Natural killer cell (primary cell): ENCODE data around the gene SCD5. TPM values are rescaled to one million over a fixed set of nuclear protein-coding genes. Genes with fewer than 3 reads are reported as not detected.

ENCODE experiments used
- ATAC-seq, 3 donors: fragments of 150-1000 bp in 2 of 3; fragments of 200-7000 bp in 1 of 3; cut with Tn5 transposase; 1 replicate in 1 of 3; 2 replicates in 2 of 3; pipeline ENCODE4 v1.10.0; 2021; ENCODE audit warnings: mild to moderate bottlenecking in 2 of 3, moderate library complexity in 2 of 3
- DNase-seq, 2 donors: peaks; one replicate each; pipeline versions ENCODE4 v3.0.0 to v3.0.0-alpha.2; 2013 to 2021; ENCODE audit warnings: mixed read lengths in 1 of 2
- H3K27ac ChIP-seq: one replicate; pipeline ENCODE4 v1.5.1; 2013; ENCODE audit warnings: mild to moderate bottlenecking, low read length
- H3K27me3 ChIP-seq: one replicate; pipeline ENCODE4 v1.6.1; 2013; ENCODE audit warnings: low read length; ENCODE audit not compliant: control insufficient read depth, insufficient read depth
- H3K36me3 ChIP-seq: one replicate; pipeline ENCODE4 v1.6.1; 2013; ENCODE audit warnings: low read length; ENCODE audit not compliant: control insufficient read depth, insufficient read depth
- H3K4me1 ChIP-seq: one replicate; pipeline ENCODE4 v1.6.1; 2013; ENCODE audit warnings: low read length; ENCODE audit not compliant: control insufficient read depth, insufficient read depth
- H3K4me3 ChIP-seq: one replicate; pipeline ENCODE4 v1.5.1; 2013; ENCODE audit warnings: low read length
- H3K9me3 ChIP-seq: one replicate; pipeline ENCODE4 v1.6.1; 2013; ENCODE audit warnings: low read length; ENCODE audit not compliant: control insufficient read depth, insufficient read depth
- H3K27ac Mint-ChIP-seq, 2 donors: one replicate each; pipeline ENCODE4 v1.8.0; 2022; ENCODE audit warnings: mild to moderate bottlenecking in 2 of 2, mixed read lengths in 2 of 2, moderate library complexity in 1 of 2
- H3K27me3 Mint-ChIP-seq, 2 donors: one replicate each; pipeline ENCODE4 v1.8.0; 2022; ENCODE audit warnings: low read depth in 2 of 2, mixed read lengths in 2 of 2
- H3K36me3 Mint-ChIP-seq: one replicate; pipeline ENCODE4 v1.8.0; 2022; ENCODE audit warnings: mixed read lengths
- H3K4me1 Mint-ChIP-seq, 2 donors: one replicate each; pipeline ENCODE4 v1.8.0; 2022; ENCODE audit warnings: mixed read lengths in 2 of 2
- H3K4me3 Mint-ChIP-seq: one replicate; pipeline ENCODE4 v1.8.0; 2022; ENCODE audit warnings: mild to moderate bottlenecking, moderate library complexity, mixed read lengths
- H3K9me3 Mint-ChIP-seq, 2 donors: one replicate each; pipeline ENCODE4 v1.8.0; 2022; ENCODE audit warnings: mixed read lengths in 2 of 2
- WGBS: methylation state at CpG from one replicate; pipeline ENCODE4 v1.1.7; 2013; ENCODE audit warnings: missing lambda C conversion rate; ENCODE audit not compliant: insufficient coverage; 5-methylcytosine and 5-hydroxymethylcytosine counted together
- intact Hi-C: fragments of 100-400 bp; cut with micrococcal nuclease; formaldehyde crosslinking; loops from one replicate; pipeline ENCODE4 v1.14.2; 2022
- total RNA-seq, 4 donors: library from RNA; stranded (reverse); fragments of 120-200 nt in 1 of 4; gene quantifications; one replicate each; pipeline versions ENCODE4 v1.2.3 to v1.2.4, GENCODE V29; 2013 to 2022
- TF ChIP-seq, protein P1 (sequence below): fragments of 200-600 bp; IDR thresholded peaks from one replicate; pipeline ENCODE4 v1.8.0; 2022; ENCODE audit warnings: antibody characterized with exemption

The SCD5 gene
- total RNA-seq, 3 donors from 2014 or later (not counting 1 experiment from before 2014, with no cell fraction given), result 8.9 to 11.6 (median 9.0) TPM

DNA sequence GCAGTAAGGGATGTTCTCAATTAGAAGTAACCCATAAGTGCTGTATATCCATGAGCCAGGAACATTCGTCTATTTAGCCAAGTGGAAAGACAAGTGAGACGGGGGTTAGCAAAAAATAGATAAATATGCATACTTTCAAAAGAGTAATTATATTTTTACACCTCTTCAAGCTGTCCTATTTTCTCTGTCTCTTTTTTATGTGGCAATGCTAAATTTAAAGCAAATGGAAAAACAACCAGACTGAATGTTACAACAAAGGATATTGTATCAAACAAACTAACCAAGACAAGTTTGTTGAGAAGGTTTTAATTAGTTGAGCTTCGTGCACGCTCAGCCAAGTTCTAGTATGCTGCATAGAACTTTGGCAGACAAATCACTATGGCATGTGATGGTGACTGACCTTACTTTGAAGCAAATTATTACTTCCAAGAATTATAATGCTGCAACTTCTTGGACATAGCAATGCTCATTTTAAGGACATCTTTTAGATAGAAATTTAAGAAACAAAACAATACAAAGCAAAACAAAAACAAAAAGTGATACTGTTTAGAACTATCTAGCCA, 175.4 kb downstream of the SCD5 start:
- DNase-seq, result no peak
- Histone ChIP-seq H3K27ac (no peak overlapping the region), H3K9me3 (no peaks in the 10 kb centered on the region), H3K4me3 (no peak overlapping the region), H3K4me1 (no peaks in the 10 kb centered on the region), H3K36me3 (no peaks in the 10 kb centered on the region), H3K27me3 (no peaks in the 10 kb centered on the region)
- TF ChIP-seq, protein P1, sequence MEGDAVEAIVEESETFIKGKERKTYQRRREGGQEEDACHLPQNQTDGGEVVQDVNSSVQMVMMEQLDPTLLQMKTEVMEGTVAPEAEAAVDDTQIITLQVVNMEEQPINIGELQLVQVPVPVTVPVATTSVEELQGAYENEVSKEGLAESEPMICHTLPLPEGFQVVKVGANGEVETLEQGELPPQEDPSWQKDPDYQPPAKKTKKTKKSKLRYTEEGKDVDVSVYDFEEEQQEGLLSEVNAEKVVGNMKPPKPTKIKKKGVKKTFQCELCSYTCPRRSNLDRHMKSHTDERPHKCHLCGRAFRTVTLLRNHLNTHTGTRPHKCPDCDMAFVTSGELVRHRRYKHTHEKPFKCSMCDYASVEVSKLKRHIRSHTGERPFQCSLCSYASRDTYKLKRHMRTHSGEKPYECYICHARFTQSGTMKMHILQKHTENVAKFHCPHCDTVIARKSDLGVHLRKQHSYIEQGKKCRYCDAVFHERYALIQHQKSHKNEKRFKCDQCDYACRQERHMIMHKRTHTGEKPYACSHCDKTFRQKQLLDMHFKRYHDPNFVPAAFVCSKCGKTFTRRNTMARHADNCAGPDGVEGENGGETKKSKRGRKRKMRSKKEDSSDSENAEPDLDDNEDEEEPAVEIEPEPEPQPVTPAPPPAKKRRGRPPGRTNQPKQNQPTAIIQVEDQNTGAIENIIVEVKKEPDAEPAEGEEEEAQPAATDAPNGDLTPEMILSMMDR, result no peak
- no peaks in the 10 kb centered on the region for H3K27me3 Mint-ChIP-seq
- H3K9me3 Mint-ChIP-seq, result no peaks in the 10 kb centered on the region
- H3K36me3 Mint-ChIP-seq, result no peaks in the 10 kb centered on the region
- no peak for ATAC-seq
- H3K4me1 Mint-ChIP-seq, result no peaks in the 10 kb centered on the region
- no peak overlapping the region for H3K4me3 Mint-ChIP-seq
- H3K27ac Mint-ChIP-seq, result no peak overlapping the region
- WGBS, result 66% methylated on average over 2 of the region's 4 CpGs
- intact Hi-C loops, result no loop called here

DNA sequence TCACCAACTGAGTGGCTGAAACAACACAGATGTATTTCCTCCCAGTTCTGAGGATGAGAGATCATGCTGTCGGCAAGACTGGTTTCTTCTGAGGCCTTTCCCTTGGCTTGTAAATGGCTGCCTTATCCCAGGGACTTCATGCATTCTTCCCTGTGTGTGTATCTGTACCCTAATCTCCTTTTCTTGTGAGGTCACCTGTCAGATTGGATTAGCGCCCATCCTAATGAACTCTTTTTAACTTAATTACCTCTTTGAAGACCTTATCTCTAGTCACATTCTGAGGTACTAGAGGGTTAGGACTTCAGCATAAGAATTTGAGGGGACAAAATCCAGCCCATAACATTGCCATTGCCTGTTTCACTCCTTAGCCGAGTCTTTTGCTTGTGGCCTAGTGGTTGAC, 177.3 kb downstream of the SCD5 start:
- Mint-ChIP-seq H3K4me1 (no peaks in the 10 kb centered on the region), H3K27me3 (no peaks in the 10 kb centered on the region), H3K9me3 (no peaks in the 10 kb centered on the region), H3K27ac (no peak overlapping the region), H3K4me3 (no peak overlapping the region), H3K36me3 (no peaks in the 10 kb centered on the region)
- Histone ChIP-seq H3K27me3 (no peaks in the 10 kb centered on the region), H3K36me3 (no peaks in the 10 kb centered on the region), H3K9me3 (no peaks in the 10 kb centered on the region), H3K4me3 (no peak overlapping the region), H3K4me1 (no peaks in the 10 kb centered on the region), H3K27ac (no peak overlapping the region)
- intact Hi-C loops, result no loop called here
- ATAC-seq, result no peak
- WGBS, result 79% methylated on average over 2 of the region's 3 CpGs
- TF ChIP-seq, protein P1, result no peak
- no peak for DNase-seq

DNA sequence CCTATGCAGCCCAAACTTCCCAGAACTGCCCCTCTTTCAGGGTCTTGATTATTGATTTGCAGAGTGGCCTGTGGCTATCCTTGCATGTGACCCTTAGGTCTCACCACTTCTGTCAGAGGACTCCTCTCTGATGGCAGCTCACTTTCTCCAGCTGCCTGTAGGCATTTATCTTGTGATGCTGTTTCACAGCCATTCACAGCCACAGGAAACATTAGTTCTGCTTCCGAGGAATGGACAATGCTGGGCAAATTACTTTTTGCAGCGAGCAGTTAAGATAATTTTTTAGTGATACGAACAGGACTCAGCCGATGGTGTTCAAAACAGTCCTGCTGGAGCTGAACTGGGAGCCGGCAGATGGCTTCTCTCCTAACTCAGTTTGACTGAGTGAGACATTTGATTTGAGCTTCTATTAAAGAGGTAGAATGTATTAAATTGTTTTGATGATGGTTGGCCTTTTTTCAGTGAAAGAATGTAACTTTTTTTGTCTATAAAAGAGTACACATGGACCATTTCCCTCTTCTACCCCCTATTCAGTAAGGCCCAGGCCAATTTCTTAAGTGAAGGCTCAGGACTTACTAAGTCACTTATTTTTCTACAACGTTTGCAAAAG, 178.4 kb downstream of the SCD5 start:
- 76% methylated on average over 6 of the region's 6 CpGs for WGBS
- Mint-ChIP-seq H3K27ac (no peak overlapping the region), H3K4me1 (no peaks in the 10 kb centered on the region), H3K27me3 (peaks cover 0 to 2% of the 10 kb centered on the region in 2 donors), H3K9me3 (no peaks in the 10 kb centered on the region), H3K4me3 (no peak overlapping the region), H3K36me3 (no peaks in the 10 kb centered on the region)
- DNase-seq (no peak), ATAC-seq (no peak)
- Histone ChIP-seq H3K27ac (no peak overlapping the region), H3K4me3 (no peak overlapping the region), H3K4me1 (no peaks in the 10 kb centered on the region), H3K9me3 (no peaks in the 10 kb centered on the region), H3K36me3 (no peaks in the 10 kb centered on the region), H3K27me3 (no peaks in the 10 kb centered on the region)
- TF ChIP-seq, protein P1, result no peak
- intact Hi-C loops, result no loop called here
